Thoracic aorta (tissue), 2 donors: ENCODE results near the gene DTD1. TPM values are rescaled to one million over a fixed set of nuclear protein-coding genes. Genes with fewer than 3 reads are reported as not detected.

ENCODE experiments used
- ATAC-seq: fragments of 150-250 bp; one replicate; pipeline ENCODE4 v1.8.0; 2017; ENCODE audit warnings: low read depth; ENCODE audit not compliant: insufficient number of reproducible peaks, low FRiP score
- DNase-seq: peaks from one replicate; pipeline ENCODE4 v3.0.0-alpha.2; 2020; ENCODE audit warnings: low spot score
- H3K27ac ChIP-seq, 2 donors: fragments of 200-600 bp; sonication (generic); 1 replicate in 1 of 2; 2 replicates in 1 of 2; pipeline ENCODE4 v1.5.1; 2016; ENCODE audit warnings: mild to moderate bottlenecking in 2 of 2, moderate library complexity in 2 of 2
- H3K27me3 ChIP-seq: fragments of 200-600 bp; sonication (generic); replicated peaks from 2 replicates; pipeline ENCODE4 v1.6.0; 2016; ENCODE audit warnings: mild to moderate bottlenecking; ENCODE audit not compliant: insufficient read depth
- H3K36me3 ChIP-seq: fragments of 200-600 bp; sonication (generic); one replicate; pipeline ENCODE4 v1.5.1; 2016
- H3K4me1 ChIP-seq, 2 donors: fragments of 200-600 bp; sonication (generic); 1 replicate in 1 of 2; 2 replicates in 1 of 2; pipeline versions ENCODE4 v1.5.1 to v1.6.0; 2016; ENCODE audit warnings: low read depth in 2 of 2, mild to moderate bottlenecking in 1 of 2; ENCODE audit not compliant: control insufficient read depth in 1 of 2
- H3K4me3 ChIP-seq: fragments of 200-600 bp; sonication (generic); 2 replicates; pipeline ENCODE4 v1.5.1; 2016; ENCODE audit warnings: mild to moderate bottlenecking
- H3K9me3 ChIP-seq: fragments of 200-600 bp; sonication (generic); 2 replicates; pipeline ENCODE4 v1.5.1; 2016
- CTCF ChIP-seq: fragments of 200-600 bp; sonication (generic); IDR thresholded peaks from one replicate; pipeline ENCODE4 v1.5.1; 2019; ENCODE audit warnings: antibody characterized with exemption
- total RNA-seq, 2 donors: library from RNA; depleted of rRNA; stranded (reverse); fragments of >200 nt; gene quantifications; one replicate each; pipeline versions ENCODE4 v1.1.0 to v1.2.3, GENCODE V29; 2016

The DTD1 gene
- total RNA-seq, 2 donors from 2014 or later = 29.6 to 36.9 TPM

GRCh38 chr20:18790787-18791186 is 202.9 kb downstream of the DTD1 start:
- Histone ChIP-seq H3K36me3 (no peaks in the 10 kb centered on the region), H3K4me3 (no peak overlapping the region), H3K9me3 (no peaks in the 10 kb centered on the region), H3K27ac (no peak overlapping the region), H3K4me1 (peaks cover 3 to 8% of the 10 kb centered on the region in 2 donors), H3K27me3 (no peaks in the 10 kb centered on the region)
- ATAC-seq = no peak
- no peak for TF ChIP-seq CTCF
- no peak for DNase-seq

GRCh38 chr20:18793625-18794427 is 206.0 kb downstream of the DTD1 start:
- no peak for TF ChIP-seq CTCF
- ATAC-seq (peak; percentile 89), DNase-seq (peak; percentile 83)
- Histone ChIP-seq H3K27ac (peak overlapping the region; percentile 80 to 86), H3K9me3 (no peaks in the 10 kb centered on the region), H3K36me3 (no peaks in the 10 kb centered on the region), H3K27me3 (no peaks in the 10 kb centered on the region), H3K4me3 (peak overlapping the region; percentile 78), H3K4me1 (peaks cover 3 to 8% of the 10 kb centered on the region in 2 donors)

GRCh38 chr20:18794428-18794787 is 206.6 kb downstream of the DTD1 start:
- ATAC-seq (no peak), DNase-seq (no peak)
- Histone ChIP-seq H3K36me3 (no peaks in the 10 kb centered on the region), H3K27ac (peak overlapping the region; percentile 80 to 86), H3K27me3 (no peaks in the 10 kb centered on the region), H3K9me3 (no peaks in the 10 kb centered on the region), H3K4me1 (peaks cover 3 to 8% of the 10 kb centered on the region in 2 donors), H3K4me3 (peak overlapping the region; percentile 78)
- no peak for TF ChIP-seq CTCF

- peaks cover 3 to 8% of the 10 kb centered on the region in 2 donors for H3K4me1 ChIP-seq
- no peak for ATAC-seq
- no peak overlapping the region for H3K4me3 ChIP-seq
- H3K9me3 ChIP-seq = no peaks in the 10 kb centered on the region
- DNase-seq = no peak
- TF ChIP-seq CTCF = no peak
- no peaks in the 10 kb centered on the region for H3K27me3 ChIP-seq
- no peaks in the 10 kb centered on the region for H3K36me3 ChIP-seq
- H3K27ac ChIP-seq = no peak overlapping the region
Observed at GRCh38 chr20:18795366-18795765, 207.5 kb downstream of the DTD1 start.

GRCh38 chr20:18796282-18796833 is 208.5 kb downstream of the DTD1 start:
- Histone ChIP-seq H3K27me3 (no peaks in the 10 kb centered on the region), H3K9me3 (no peaks in the 10 kb centered on the region), H3K4me3 (no peak overlapping the region), H3K36me3 (no peaks in the 10 kb centered on the region), H3K4me1 (peaks cover 3 to 8% of the 10 kb centered on the region in 2 donors), H3K27ac (no peak overlapping the region)
- no peak for ATAC-seq
- DNase-seq = no peak
- no peak for TF ChIP-seq CTCF
